ENCODE results near the gene ZNF22. TPM values are rescaled to one million over a fixed set of nuclear protein-coding genes. Genes with fewer than 3 reads are reported as not detected.

Gene ZNF22
- total and polyA plus RNA-seq, 12 donors, result 8.0 to 28.7 (median 13.2) TPM

DNA sequence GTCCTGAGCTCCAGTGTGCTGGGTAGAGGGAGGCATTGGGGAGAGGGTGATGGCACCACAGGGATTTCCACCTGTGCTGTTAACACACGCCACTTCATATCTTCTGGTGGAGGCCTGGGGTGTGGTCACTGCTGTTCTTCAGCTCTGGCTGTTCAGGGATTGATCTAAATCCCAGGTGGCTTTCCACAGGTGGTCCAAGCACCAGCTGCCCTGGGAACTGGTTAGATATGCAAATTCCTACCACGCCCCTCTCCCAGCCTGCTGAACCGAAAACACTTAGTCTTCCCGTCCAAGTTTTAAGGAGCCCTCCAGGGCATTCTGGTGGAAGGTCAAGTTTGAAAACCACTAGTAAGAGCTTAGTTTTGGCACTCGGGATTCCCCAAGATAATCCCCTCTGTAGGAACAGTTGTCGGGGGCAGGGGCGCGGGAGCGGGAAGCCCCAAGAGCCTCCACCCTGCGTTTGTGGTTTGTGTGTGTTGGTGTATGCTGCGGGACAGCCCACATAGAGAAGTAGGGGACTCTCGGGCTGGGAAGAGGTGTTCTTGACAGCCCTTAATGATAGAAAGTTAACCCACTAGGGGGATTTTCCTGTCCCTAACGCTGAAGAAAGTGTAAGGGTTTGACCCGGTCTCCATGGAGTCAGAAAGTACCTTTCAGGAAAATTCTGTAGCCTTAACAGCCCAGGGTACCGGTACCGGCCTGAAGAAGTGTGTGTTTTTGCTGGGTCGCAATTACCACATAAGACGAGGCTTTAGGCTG lies 27.2 kb upstream of the ZNF22 start:
- intact Hi-C loops (cut with DNase I), result loop anchor here (2.0 to 5.0 kb wide), 2 partner anchors 39 to 41 kb away; no protein-coding TSS in a partner anchor
- Histone ChIP-seq H3K9me3 (replicated peaks in 1 of 3) (no peaks in the 10 kb centered on the region), H3K36me3 (replicated peaks in 1 of 2) (peaks cover 0 to 30% of the 10 kb centered on the region in 2 donors), H3K27me3 (no peaks in the 10 kb centered on the region), H3K27ac (peak overlapping the region in 2 of 5 donors; percentile 71 to 73), H3K4me3 (no peak overlapping the region), H3K4me1 (replicated peaks in 1 of 2) (peaks cover 29 to 48% of the 10 kb centered on the region in 2 donors)
- peak in 1 of 7 donors; percentile 19 for DNase-seq
- TF ChIP-seq, protein P1, sequence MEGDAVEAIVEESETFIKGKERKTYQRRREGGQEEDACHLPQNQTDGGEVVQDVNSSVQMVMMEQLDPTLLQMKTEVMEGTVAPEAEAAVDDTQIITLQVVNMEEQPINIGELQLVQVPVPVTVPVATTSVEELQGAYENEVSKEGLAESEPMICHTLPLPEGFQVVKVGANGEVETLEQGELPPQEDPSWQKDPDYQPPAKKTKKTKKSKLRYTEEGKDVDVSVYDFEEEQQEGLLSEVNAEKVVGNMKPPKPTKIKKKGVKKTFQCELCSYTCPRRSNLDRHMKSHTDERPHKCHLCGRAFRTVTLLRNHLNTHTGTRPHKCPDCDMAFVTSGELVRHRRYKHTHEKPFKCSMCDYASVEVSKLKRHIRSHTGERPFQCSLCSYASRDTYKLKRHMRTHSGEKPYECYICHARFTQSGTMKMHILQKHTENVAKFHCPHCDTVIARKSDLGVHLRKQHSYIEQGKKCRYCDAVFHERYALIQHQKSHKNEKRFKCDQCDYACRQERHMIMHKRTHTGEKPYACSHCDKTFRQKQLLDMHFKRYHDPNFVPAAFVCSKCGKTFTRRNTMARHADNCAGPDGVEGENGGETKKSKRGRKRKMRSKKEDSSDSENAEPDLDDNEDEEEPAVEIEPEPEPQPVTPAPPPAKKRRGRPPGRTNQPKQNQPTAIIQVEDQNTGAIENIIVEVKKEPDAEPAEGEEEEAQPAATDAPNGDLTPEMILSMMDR (IDR thresholded peaks at IDR 0.05), result no peak
- no peak for TF ChIP-seq POLR2A (IDR thresholded peaks at IDR 0.05)
- 72 to 82% (median 81%) methylated on average over 15 to 18 of the region's 18 CpGs for WGBS, 4 donors

DNA sequence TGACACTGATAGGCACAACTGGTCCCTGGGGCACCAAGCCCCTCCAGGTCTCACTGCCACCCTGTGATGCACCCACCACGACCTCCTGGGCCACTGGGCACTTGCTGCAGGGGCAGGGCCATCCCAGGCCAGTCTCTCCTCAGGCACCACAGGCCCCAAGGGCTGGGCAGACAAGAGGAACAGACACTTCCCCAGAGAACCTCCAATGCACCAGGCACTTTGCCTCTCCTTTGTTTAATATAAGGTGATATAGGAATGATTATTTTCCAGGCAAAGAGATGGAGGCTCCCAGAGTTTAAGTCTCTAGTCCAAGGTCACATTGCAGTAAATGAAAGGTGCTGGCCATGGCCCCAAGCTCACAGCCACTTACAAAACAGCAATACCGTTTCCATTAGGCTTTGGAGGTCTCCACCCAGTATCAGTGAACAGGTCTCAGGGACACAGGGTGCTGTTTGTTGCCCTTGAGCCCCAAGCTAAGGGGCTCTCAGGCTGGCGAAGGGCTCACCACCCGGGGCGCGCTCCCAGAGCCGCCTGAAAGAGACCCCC lies 26.6 kb upstream of the ZNF22 start:
- Histone ChIP-seq H3K27ac (peak overlapping the region in 3 of 5 donors; percentile 71 to 73 (median 72)), H3K4me3 (peak overlapping the region in 2 of 4 donors; percentile 26 to 41), H3K9me3 (replicated peaks in 1 of 3) (no peaks in the 10 kb centered on the region), H3K4me1 (replicated peaks in 1 of 2) (peaks cover 34 to 47% of the 10 kb centered on the region in 2 donors), H3K36me3 (replicated peaks in 1 of 2) (peaks cover 0 to 30% of the 10 kb centered on the region in 2 donors), H3K27me3 (no peaks in the 10 kb centered on the region)
- intact Hi-C loops (cut with DNase I), result loop anchor here (2.0 to 5.0 kb wide), 2 partner anchors 39 to 42 kb away; no protein-coding TSS in a partner anchor
- TF ChIP-seq POLR2A (IDR thresholded peaks at IDR 0.05), result no peak
- TF ChIP-seq, protein P1 (IDR thresholded peaks at IDR 0.05), result no peak
- DNase-seq, result no peak
- 22 to 53% (median 36%) methylated on average over 5 to 7 of the region's 7 CpGs for WGBS, 4 donors

DNA sequence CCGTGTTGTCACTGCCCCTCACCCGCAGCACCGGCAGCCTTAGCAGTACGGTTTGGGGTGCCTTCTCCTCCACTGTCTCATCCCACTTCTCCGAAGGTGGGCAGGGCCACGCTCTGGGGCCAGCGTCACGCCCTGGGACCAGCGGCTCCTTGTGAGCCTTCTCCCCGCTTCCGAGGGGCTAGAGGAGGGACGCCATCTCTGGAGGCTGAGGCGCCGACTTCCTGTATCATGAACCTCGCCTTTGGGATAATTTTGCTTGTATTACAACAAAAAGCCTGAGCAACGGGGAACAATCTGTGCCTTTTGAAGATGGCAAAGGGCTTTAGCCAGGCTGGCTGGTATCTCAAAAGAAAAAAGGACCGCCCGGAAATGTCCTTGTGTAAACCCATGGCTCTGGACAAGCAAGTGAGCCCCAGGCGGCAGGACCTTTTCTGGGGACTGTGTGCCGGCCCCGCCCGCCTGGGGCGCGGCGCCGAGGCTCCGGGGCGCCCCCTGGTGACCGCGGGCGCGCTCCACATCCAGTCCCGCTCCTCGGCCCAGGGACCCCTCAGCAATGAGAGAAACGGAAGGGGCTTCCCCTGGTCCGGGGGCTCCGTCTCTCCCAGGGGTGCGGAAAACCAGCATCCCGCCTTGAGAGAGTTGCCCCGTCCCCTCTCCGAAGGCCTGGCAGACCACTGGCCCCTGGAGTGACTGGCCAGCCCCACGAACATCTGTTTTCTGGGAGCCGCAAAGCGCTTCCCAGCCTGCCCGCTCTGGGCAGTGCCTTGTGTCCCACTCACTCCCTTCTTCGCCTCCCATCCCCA lies 25.9 kb upstream of the ZNF22 start:
- WGBS, 4 donors, result 2 to 6% (median 5%) methylated on average over 18 to 46 of the region's 46 CpGs
- H3K4me1 ChIP-seq (replicated peaks in 1 of 2), result peaks cover 34 to 54% of the 10 kb centered on the region in 2 donors
- peaks cover 0 to 30% of the 10 kb centered on the region in 2 donors for H3K36me3 ChIP-seq (replicated peaks in 1 of 2)
- peak in 6 of 7 donors; percentile 70 to 85 (median 75) for DNase-seq
- TF ChIP-seq POLR2A (IDR thresholded peaks at IDR 0.05), result peak; percentile 34 to 43
- TF ChIP-seq, protein P1 (IDR thresholded peaks at IDR 0.05), result peak; percentile 56 to 99 (median 88)
- no peaks in the 10 kb centered on the region for H3K27me3 ChIP-seq
- H3K4me3 ChIP-seq, result peak overlapping the region in 2 of 4 donors; percentile 26 to 41
- H3K27ac ChIP-seq, result peak overlapping the region in 4 of 5 donors; percentile 1 to 73 (median 72)
- intact Hi-C loops (cut with DNase I), result loop anchor here (2.0 to 5.0 kb wide), 2 partner anchors 40 to 43 kb away; no protein-coding TSS in a partner anchor
- no peaks in the 10 kb centered on the region for H3K9me3 ChIP-seq (replicated peaks in 1 of 3)

Data from adrenal gland (tissue), 12 donors.